ENCODE results near the gene PDAP1.

DNA sequence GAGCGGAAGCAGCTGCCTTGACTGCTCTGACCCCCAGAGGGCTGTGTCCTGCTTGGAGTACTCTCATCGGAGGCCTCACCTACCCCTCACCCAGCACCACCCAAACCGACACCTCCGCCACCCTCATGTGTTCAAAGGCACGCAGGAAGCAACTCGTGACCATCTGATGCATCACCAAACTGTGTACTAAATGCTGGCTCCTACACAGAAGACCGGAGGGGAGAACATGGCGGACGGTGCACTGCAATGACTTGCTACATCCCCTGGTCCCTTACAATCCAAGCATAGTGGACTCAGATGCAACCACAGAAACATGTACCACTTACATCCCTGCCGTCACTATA, 3.4 kb downstream of the PDAP1 start:
- TF ChIP-seq EZH2 (IDR thresholded peaks at IDR 0.05; ENCODE audit: low read length) = no peak
- TF ChIP-seq, protein P1, sequence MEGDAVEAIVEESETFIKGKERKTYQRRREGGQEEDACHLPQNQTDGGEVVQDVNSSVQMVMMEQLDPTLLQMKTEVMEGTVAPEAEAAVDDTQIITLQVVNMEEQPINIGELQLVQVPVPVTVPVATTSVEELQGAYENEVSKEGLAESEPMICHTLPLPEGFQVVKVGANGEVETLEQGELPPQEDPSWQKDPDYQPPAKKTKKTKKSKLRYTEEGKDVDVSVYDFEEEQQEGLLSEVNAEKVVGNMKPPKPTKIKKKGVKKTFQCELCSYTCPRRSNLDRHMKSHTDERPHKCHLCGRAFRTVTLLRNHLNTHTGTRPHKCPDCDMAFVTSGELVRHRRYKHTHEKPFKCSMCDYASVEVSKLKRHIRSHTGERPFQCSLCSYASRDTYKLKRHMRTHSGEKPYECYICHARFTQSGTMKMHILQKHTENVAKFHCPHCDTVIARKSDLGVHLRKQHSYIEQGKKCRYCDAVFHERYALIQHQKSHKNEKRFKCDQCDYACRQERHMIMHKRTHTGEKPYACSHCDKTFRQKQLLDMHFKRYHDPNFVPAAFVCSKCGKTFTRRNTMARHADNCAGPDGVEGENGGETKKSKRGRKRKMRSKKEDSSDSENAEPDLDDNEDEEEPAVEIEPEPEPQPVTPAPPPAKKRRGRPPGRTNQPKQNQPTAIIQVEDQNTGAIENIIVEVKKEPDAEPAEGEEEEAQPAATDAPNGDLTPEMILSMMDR (optimal IDR thresholded peaks at IDR 0.05 in 1 of 3, IDR thresholded peaks at IDR 0.05 in 1 of 3, conservative IDR thresholded peaks at IDR 0.05 in 1 of 3; ENCODE audit: extremely low read depth in 1 of 3, insufficient read depth in 2 of 3, low read length in 3 of 3) = no peak
